Gastroesophageal sphincter (tissue), 4 donors: ENCODE results near the gene AGXT2. TPM values are rescaled to one million over a fixed set of nuclear protein-coding genes. Genes with fewer than 3 reads are reported as not detected.

Experiments
- ATAC-seq: fragments of 150-250 bp; one replicate; pipeline ENCODE4 v1.9.1; 2016; ENCODE audit warnings: mild to moderate bottlenecking, moderate library complexity
- H3K27ac ChIP-seq, 4 donors: fragments of 200-600 bp; sonication (generic) in 3 of 4; 1 replicate in 3 of 4; 2 replicates in 1 of 4; pipeline ENCODE4 v1.5.1; 2016 to 2019
- H3K27me3 ChIP-seq: fragments of 200-600 bp; sonication (generic); one replicate; pipeline ENCODE4 v1.5.1; 2019
- H3K36me3 ChIP-seq, 2 donors: fragments of 200-600 bp; sonication (generic); one replicate each; pipeline ENCODE4 v1.5.1; 2019; ENCODE audit warnings: control low read depth in 1 of 2
- H3K4me1 ChIP-seq, 3 donors: fragments of 200-600 bp; sonication (generic); 1 replicate in 2 of 3; 2 replicates in 1 of 3; pipeline ENCODE4 v1.5.1; 2016 to 2019; ENCODE audit warnings: control low read depth in 2 of 3
- H3K4me3 ChIP-seq, 2 donors: fragments of 200-600 bp; sonication (generic); one replicate each; pipeline ENCODE4 v1.5.1; 2019; ENCODE audit warnings: mild to moderate bottlenecking in 1 of 2, moderate library complexity in 1 of 2
- H3K9me3 ChIP-seq, 3 donors: fragments of 200-600 bp; sonication (generic); one replicate each; pipeline ENCODE4 v1.5.1; 2017 to 2019; ENCODE audit warnings: control low read depth in 2 of 3
- EP300 ChIP-seq: sonication (generic); formaldehyde crosslinking; IDR thresholded peaks from one replicate; pipeline ENCODE4 v1.6.1; 2017; ENCODE audit warnings: antibody characterized with exemption, mild to moderate bottlenecking
- POLR2A ChIP-seq, 2 donors: fragments of 450-650 bp; IDR thresholded peaks; one replicate each; pipeline ENCODE4 v1.6.1; 2017; ENCODE audit warnings: antibody characterized with exemption in 2 of 2, mild to moderate bottlenecking in 2 of 2, moderate library complexity in 1 of 2
- POLR2AphosphoS5 ChIP-seq: sonication (generic); formaldehyde crosslinking; IDR thresholded peaks from one replicate; pipeline ENCODE4 v1.6.1; 2017; ENCODE audit warnings: antibody characterized with exemption
- WGBS, 2 donors: methylation state at CpG; one replicate each; pipeline ENCODE4 v1.1.5; 2018; ENCODE audit warnings: low coverage in 1 of 2; 5-methylcytosine and 5-hydroxymethylcytosine counted together
- total RNA-seq, 4 donors: library from RNA; depleted of rRNA; stranded (reverse); fragments of >200 nt; gene quantifications; one replicate each; pipeline ENCODE4 v1.1.0, GENCODE V29; 2016
- TF ChIP-seq, protein P1 (sequence below), 4 experiments: fragments of 200-600 bp in 2 of 4; fragments of 450-650 bp in 2 of 4; sonication (generic) in 1 of 4; IDR thresholded peaks; one replicate each; pipeline ENCODE4 v1.5.1; 2017 to 2019; ENCODE audit warnings: antibody characterized with exemption in 4 of 4, mild to moderate bottlenecking in 2 of 4, moderate library complexity in 2 of 4

Gene AGXT2
- total RNA-seq, 4 donors from 2014 or later = not detected

DNA sequence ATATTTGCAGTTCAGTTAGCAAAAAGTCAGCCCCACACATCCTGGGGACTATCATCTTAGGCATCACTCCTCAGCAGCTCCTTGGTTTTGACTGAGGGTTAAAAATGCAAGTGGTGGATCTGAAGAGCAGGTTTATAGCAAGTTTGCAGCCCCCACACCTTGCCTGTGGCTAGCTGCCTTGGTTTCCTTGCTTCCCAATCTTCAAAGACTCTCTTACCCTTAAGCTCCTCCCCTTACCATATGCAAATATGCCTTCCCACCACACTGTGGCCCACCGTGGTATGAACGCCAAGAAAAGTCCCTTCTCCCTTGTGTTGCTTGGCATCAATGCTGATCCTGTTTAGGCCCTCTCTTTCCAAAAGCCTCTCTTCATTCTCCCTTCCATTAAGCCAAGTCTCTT, 45.0 kb upstream of the AGXT2 start:
- 57% methylated on average over 2 of the region's 2 CpGs; no CpG with 5 or more reads in 1 of the 2 donors for WGBS, 2 donors
- no peak for ATAC-seq
- H3K27ac ChIP-seq = no peak overlapping the region

DNA sequence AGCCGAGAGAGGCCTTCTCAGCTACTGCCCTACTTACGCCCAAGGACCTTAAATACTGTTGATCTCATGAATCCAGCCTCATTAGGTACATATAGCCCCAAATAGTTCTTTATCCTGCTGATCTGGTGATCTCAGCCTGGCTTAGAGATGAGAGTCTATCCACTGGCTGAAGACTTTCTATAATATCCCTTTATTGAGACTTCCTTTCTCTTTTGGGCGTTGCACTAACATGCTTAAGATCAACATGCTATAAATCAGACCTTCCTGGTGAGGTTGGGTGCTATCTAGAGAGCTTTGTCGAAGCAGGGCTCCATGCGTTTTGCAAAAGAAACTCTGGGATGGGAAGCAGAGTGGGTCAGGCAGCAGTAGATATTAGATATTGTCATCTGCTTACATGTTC, 44.0 kb upstream of the AGXT2 start:
- Histone ChIP-seq H3K27me3 (no peaks in the 10 kb centered on the region), H3K4me3 (no peak overlapping the region), H3K9me3 (no peaks in the 10 kb centered on the region), H3K4me1 (no peaks in the 10 kb centered on the region), H3K27ac (no peak overlapping the region), H3K36me3 (no peaks in the 10 kb centered on the region)
- ATAC-seq = no peak
- TF ChIP-seq POLR2AphosphoS5 (no peak), POLR2A (IDR thresholded peaks at IDR 0.05) (no peak), EP300 (no peak)
- TF ChIP-seq, protein P1, sequence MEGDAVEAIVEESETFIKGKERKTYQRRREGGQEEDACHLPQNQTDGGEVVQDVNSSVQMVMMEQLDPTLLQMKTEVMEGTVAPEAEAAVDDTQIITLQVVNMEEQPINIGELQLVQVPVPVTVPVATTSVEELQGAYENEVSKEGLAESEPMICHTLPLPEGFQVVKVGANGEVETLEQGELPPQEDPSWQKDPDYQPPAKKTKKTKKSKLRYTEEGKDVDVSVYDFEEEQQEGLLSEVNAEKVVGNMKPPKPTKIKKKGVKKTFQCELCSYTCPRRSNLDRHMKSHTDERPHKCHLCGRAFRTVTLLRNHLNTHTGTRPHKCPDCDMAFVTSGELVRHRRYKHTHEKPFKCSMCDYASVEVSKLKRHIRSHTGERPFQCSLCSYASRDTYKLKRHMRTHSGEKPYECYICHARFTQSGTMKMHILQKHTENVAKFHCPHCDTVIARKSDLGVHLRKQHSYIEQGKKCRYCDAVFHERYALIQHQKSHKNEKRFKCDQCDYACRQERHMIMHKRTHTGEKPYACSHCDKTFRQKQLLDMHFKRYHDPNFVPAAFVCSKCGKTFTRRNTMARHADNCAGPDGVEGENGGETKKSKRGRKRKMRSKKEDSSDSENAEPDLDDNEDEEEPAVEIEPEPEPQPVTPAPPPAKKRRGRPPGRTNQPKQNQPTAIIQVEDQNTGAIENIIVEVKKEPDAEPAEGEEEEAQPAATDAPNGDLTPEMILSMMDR (IDR thresholded peaks at IDR 0.05) = no peak
- 78 to 100% methylated on average over 2 to 4 of the region's 5 CpGs for WGBS, 2 donors

More for the DNA sequence above, 45.0 kb upstream of the AGXT2 start:
- TF ChIP-seq POLR2AphosphoS5 (no peak), EP300 (no peak), POLR2A (IDR thresholded peaks at IDR 0.05) (no peak)
- TF ChIP-seq, protein P1 (IDR thresholded peaks at IDR 0.05) = no peak
- Histone ChIP-seq H3K27me3 (no peaks in the 10 kb centered on the region), H3K4me3 (no peak overlapping the region), H3K4me1 (no peaks in the 10 kb centered on the region), H3K36me3 (no peaks in the 10 kb centered on the region), H3K9me3 (no peaks in the 10 kb centered on the region)

DNA sequence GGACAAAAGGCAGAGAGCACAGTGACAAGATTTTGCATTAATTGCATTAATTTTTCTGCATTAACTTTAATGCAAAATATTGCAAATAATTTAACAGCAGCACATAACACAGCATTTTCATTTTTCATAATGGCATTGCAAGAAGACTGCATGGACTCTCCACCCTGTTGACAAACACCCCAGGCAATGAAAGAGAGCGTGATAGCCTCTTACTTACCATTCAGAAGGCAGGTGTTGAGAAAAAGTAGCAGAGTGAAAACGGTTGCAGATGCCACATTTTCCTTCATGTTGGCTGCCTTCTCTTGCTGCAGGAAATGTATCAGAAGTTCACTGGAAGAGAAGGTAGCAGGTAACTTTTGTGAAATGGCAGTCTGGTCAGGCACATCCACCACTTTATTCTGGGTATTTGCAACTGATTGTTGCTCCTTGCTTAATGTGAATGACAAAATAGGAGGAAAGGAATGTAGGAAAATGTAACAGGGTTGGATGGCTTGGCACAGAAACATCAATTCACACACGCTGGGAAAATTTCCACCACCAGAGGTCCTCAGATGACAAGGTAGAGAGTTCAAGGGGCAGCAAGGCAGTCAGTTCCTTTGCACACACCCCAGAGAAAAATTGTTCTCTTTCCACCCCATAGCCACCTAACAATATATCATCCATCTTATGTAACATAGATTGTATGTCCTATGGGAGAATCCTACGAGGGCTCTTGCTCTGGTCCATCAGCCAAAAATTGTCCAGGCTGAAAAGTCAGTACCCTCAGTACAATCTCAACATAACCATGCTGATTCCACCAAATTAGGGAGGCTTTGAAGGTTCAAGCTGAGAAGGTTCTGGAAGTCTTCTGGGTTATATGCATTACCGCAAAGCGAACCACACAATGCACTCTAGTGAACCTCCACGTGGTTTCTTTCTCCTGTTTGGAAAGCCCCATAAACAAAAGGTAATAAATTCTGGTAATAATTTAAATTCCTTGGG, 41.9 kb upstream of the AGXT2 start:
- Histone ChIP-seq H3K27ac (no peak overlapping the region), H3K4me1 (no peaks in the 10 kb centered on the region), H3K36me3 (no peaks in the 10 kb centered on the region), H3K4me3 (no peak overlapping the region), H3K27me3 (no peaks in the 10 kb centered on the region), H3K9me3 (no peaks in the 10 kb centered on the region)
- no peak for ATAC-seq
- TF ChIP-seq EP300 = no peak
- TF ChIP-seq, protein P1 (IDR thresholded peaks at IDR 0.05) = peak; percentile 25 to 69 (median 47)
- 60 to 64% methylated on average over 6 of the region's 7 CpGs for WGBS, 2 donors

GRCh38 chr5:35087991-35088390, 40.2 kb upstream of the AGXT2 start:
- WGBS, 2 donors = 42% methylated on average over 2 of the region's 3 CpGs; no CpG with 5 or more reads in 1 of the 2 donors
- Histone ChIP-seq H3K27ac (no peak overlapping the region), H3K36me3 (no peaks in the 10 kb centered on the region), H3K4me1 (no peaks in the 10 kb centered on the region), H3K27me3 (no peaks in the 10 kb centered on the region), H3K4me3 (no peak overlapping the region), H3K9me3 (no peaks in the 10 kb centered on the region)
- TF ChIP-seq POLR2A (IDR thresholded peaks at IDR 0.05) (no peak), EP300 (no peak), POLR2AphosphoS5 (no peak)
- TF ChIP-seq, protein P1 (IDR thresholded peaks at IDR 0.05) = no peak
- ATAC-seq = no peak

GRCh38 chr5:35083150-35083549, 35.4 kb upstream of the AGXT2 start:
- 78 to 79% methylated on average over 2 to 3 of the region's 3 CpGs for WGBS, 2 donors
- Histone ChIP-seq H3K4me3 (no peak overlapping the region), H3K27ac (no peak overlapping the region), H3K27me3 (no peaks in the 10 kb centered on the region), H3K4me1 (no peaks in the 10 kb centered on the region), H3K9me3 (no peaks in the 10 kb centered on the region), H3K36me3 (no peaks in the 10 kb centered on the region)
- TF ChIP-seq POLR2AphosphoS5 = no peak
- TF ChIP-seq POLR2A (IDR thresholded peaks at IDR 0.05) = no peak
- TF ChIP-seq, protein P1 (IDR thresholded peaks at IDR 0.05) = no peak
- no peak for TF ChIP-seq EP300
- ATAC-seq = no peak
